Left ventricle myocardium inferior (tissue), 1 donor: ENCODE results near the gene NCAM2. TPM values are rescaled to one million over a fixed set of nuclear protein-coding genes. Genes with fewer than 3 reads are reported as not detected.

Experiments used
- DNase-seq: peaks from one replicate; pipeline ENCODE4 v3.0.0-alpha.2; 2020
- H3K27ac ChIP-seq: fragments of 200-600 bp; replicated peaks from 2 replicates; pipeline ENCODE4 v1.8.0; 2021
- H3K27me3 ChIP-seq: fragments of 200-600 bp; 2 replicates; pipeline ENCODE4 v1.8.0; 2021; ENCODE audit warnings: low read depth
- H3K36me3 ChIP-seq: fragments of 200-600 bp; 2 replicates; pipeline ENCODE4 v1.8.0; 2021
- H3K4me1 ChIP-seq: fragments of 200-600 bp; 2 replicates; pipeline ENCODE4 v1.8.0; 2021
- H3K4me3 ChIP-seq: fragments of 200-600 bp; 2 replicates; pipeline ENCODE4 v1.8.0; 2021; ENCODE audit warnings: mild to moderate bottlenecking, moderate library complexity
- H3K9me3 ChIP-seq: fragments of 200-600 bp; replicated peaks from 2 replicates; pipeline ENCODE4 v1.8.0; 2021
- CTCF ChIP-seq: fragments of 200-600 bp; IDR thresholded peaks from 2 replicates; pipeline ENCODE4 v1.8.0; 2021; ENCODE audit warnings: antibody characterized with exemption, mild to moderate bottlenecking, borderline replicate concordance
- intact Hi-C: fragments of 100-400 bp; cut with micrococcal nuclease; formaldehyde crosslinking; loops from one replicate; pipeline ENCODE4 v1.11.0; 2022
- total RNA-seq: library from RNA; stranded (reverse); fragmentation: NEBNext Ultra II Directional; extraction: Animal tissue kit (Norgen Biotek cat#: 25700); gene quantifications from one replicate; pipeline ENCODE4 v1.2.1, GENCODE V29; 2021
- donor health status: DM: no; HTN: yes; CAD: no; lungs with severe emphysema.

The NCAM2 gene
- total RNA-seq, 1 donor from 2014 or later: 4.4 TPM

DNA sequence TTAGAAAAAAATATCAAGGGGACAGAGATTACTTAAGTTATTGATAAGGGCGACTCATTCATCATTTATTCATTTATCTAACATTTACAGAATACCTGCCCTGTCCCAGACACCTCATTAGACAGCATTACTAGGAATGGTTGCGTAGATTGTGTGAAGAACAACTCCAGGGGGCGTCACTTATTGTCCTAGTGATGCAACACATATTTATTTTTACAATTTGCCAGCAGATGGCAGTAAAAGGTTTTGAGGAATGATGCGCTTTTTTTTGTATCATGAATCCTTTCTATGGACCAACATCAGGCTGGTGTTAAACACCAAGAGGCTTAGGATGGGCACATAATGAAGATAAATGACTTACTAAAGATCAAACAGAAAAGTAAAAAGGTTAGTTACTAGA lies 5.5 kb downstream of the NCAM2 start:
- peaks cover 6% of the 10 kb centered on the region for H3K4me1 ChIP-seq
- no peak for DNase-seq
- H3K36me3 ChIP-seq: no peaks in the 10 kb centered on the region
- no peak overlapping the region for H3K4me3 ChIP-seq
- H3K27ac ChIP-seq: no peak overlapping the region
- no peaks in the 10 kb centered on the region for H3K9me3 ChIP-seq
- peak; percentile 28 for TF ChIP-seq CTCF
- intact Hi-C loops: loop anchor here (10.0 kb wide), 1 partner anchor 91 kb away; no protein-coding TSS in a partner anchor
- peaks cover 10% of the 10 kb centered on the region for H3K27me3 ChIP-seq

GRCh38 chr21:21007606-21008005 lies 9.4 kb downstream of the NCAM2 start:
- Histone ChIP-seq H3K4me3 (no peak overlapping the region), H3K4me1 (no peaks in the 10 kb centered on the region), H3K27me3 (no peaks in the 10 kb centered on the region), H3K27ac (no peak overlapping the region), H3K36me3 (no peaks in the 10 kb centered on the region), H3K9me3 (no peaks in the 10 kb centered on the region)
- intact Hi-C loops: loop anchor here (10.0 kb wide), 1 partner anchor 87 kb away; no protein-coding TSS in a partner anchor
- no peak for TF ChIP-seq CTCF
- no peak for DNase-seq

DNA sequence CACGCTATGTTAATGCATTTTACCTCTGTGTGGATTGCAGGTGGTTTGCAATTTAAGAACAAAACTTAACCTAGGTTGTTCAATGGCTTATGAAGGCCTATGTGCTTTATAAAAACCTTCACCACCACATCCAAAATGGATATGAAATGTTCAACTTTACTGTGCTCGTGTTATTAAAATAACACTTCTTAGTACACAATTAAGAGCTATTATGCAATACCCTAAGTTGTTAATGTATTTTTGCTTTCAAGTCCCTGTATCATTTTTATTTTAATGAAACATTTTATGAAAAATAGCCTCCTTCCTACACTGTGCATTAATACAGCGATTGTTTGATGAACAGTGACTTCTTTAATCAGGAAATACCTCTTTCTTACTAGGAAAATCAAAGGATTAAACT lies 12.0 kb downstream of the NCAM2 start:
- Histone ChIP-seq H3K27me3 (no peaks in the 10 kb centered on the region), H3K4me3 (no peak overlapping the region), H3K36me3 (no peaks in the 10 kb centered on the region), H3K27ac (no peak overlapping the region), H3K9me3 (no peaks in the 10 kb centered on the region), H3K4me1 (no peaks in the 10 kb centered on the region)
- DNase-seq: no peak
- no peak for TF ChIP-seq CTCF
- intact Hi-C loops: no loop called here

DNA sequence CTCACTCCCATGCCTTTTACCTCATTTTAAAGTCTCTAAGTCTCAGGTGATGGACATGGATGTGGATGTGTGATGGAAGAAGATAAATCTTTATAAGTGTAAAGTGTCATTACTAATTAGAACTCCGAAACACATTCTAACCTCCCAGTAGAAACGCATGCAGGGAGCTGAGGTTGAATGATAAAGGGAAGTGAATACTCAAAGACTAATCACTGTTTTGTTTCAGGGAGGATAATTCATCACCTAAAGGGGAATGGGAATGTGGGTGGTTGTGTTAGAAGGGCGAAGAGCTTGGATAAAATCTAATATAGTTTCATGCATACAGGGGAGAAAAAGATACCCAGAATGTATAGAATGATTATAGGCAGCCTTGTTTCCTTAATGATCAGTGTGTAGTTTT lies 12.5 kb downstream of the NCAM2 start:
- no peak for TF ChIP-seq CTCF
- H3K27ac ChIP-seq: no peak overlapping the region
- intact Hi-C loops: no loop called here
- H3K4me3 ChIP-seq: no peak overlapping the region
- DNase-seq: no peak
- no peaks in the 10 kb centered on the region for H3K27me3 ChIP-seq
- H3K9me3 ChIP-seq: no peaks in the 10 kb centered on the region
- no peaks in the 10 kb centered on the region for H3K36me3 ChIP-seq
- no peaks in the 10 kb centered on the region for H3K4me1 ChIP-seq

DNA sequence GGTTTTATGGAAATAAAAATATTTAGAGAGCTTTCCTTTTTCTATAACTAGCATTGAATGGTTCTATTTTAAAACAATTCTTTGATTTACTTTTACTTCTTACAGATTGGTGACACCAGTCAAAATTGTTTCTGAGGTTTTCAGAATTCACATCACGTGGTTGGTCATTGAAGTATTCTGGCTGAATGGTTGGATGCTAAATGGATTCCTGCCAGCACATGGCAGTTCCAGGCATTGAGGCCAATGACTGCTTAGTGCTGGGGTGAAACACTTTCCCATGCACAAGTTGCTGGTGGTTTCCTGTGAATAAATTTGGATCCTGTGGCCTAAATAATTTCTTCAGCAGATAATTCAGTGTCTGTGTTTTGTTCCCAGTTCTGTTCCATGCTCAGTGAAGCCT lies 20.6 kb downstream of the NCAM2 start:
- intact Hi-C loops: no loop called here
- TF ChIP-seq CTCF: no peak
- no peaks in the 10 kb centered on the region for H3K27me3 ChIP-seq
- H3K4me1 ChIP-seq: peaks cover 9% of the 10 kb centered on the region
- H3K4me3 ChIP-seq: no peak overlapping the region
- H3K27ac ChIP-seq: no peak overlapping the region
- no peaks in the 10 kb centered on the region for H3K9me3 ChIP-seq
- no peaks in the 10 kb centered on the region for H3K36me3 ChIP-seq
- no peak for DNase-seq

DNA sequence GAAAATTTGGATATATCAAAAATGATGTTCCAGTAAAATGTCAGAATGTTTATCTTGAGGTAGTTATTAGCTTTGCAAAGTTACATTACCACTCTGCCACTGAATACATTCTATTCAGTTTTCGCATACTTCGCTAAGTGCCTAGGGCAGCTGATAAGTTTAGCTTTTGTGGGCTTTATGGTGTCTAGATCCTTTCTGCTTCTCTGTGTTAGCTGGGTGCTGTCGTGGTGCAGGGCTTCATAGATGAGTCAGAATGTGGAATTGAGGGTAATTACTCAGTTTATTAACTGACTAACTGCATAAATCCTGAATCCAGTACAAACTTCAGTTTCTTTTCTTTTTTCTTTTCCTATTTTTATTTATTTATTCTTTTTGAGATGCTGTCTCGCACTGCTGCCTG lies 21.5 kb downstream of the NCAM2 start:
- H3K4me1 ChIP-seq: peaks cover 9% of the 10 kb centered on the region
- no peak overlapping the region for H3K27ac ChIP-seq
- no peak for DNase-seq
- H3K4me3 ChIP-seq: no peak overlapping the region
- intact Hi-C loops: no loop called here
- H3K36me3 ChIP-seq: no peaks in the 10 kb centered on the region
- no peaks in the 10 kb centered on the region for H3K27me3 ChIP-seq
- H3K9me3 ChIP-seq: no peaks in the 10 kb centered on the region
- no peak for TF ChIP-seq CTCF
